IMR-90 (cell line): ENCODE data around the gene YES1.

Experiments used
- CHD1 ChIP-seq: IDR thresholded peaks from 2 replicates; pipeline ENCODE4 v1.6.1; 2012; ENCODE audit warnings: low read depth, low read length, improper control_type of control experiment
- FOS ChIP-seq: fragments of 150-350 bp; IDR thresholded peaks from 2 replicates; pipeline ENCODE4 v1.6.1; 2016; ENCODE audit warnings: low read depth, low read length
- MAZ ChIP-seq: IDR thresholded peaks from 2 replicates; pipeline ENCODE4 v1.6.1; 2012; ENCODE audit warnings: low read depth, mild to moderate bottlenecking, low read length, improper control_type of control experiment, moderate library complexity, borderline replicate concordance
- MXI1 ChIP-seq: IDR thresholded peaks from 2 replicates; pipeline ENCODE4 v1.6.1; 2012; ENCODE audit warnings: low read depth, mild to moderate bottlenecking, low read length, moderate library complexity, borderline replicate concordance
- NFE2L2 ChIP-seq: fragments of 150-350 bp; IDR thresholded peaks from 2 replicates; pipeline ENCODE4 v1.6.1; 2016; ENCODE audit warnings: low read depth, mild to moderate bottlenecking, low read length
- POLR2A ChIP-seq: IDR thresholded peaks from 2 replicates; pipeline ENCODE4 v1.6.1; 2012; ENCODE audit warnings: mild to moderate bottlenecking, low read depth, low read length
- RAD21 ChIP-seq: IDR thresholded peaks from 2 replicates; pipeline ENCODE4 v1.6.1; 2012; ENCODE audit warnings: low read length, improper control_type of control experiment
- RCOR1 ChIP-seq: IDR thresholded peaks from 2 replicates; pipeline ENCODE4 v1.6.1; 2012; ENCODE audit warnings: mild to moderate bottlenecking, low read length, improper control_type of control experiment; ENCODE audit not compliant: insufficient replicate concordance
- RFX5 ChIP-seq: IDR thresholded peaks from 2 replicates; pipeline ENCODE4 v1.8.0; 2012; ENCODE audit warnings: low read depth, mild to moderate bottlenecking, low read length, moderate library complexity
- SMC3 ChIP-seq: fragments of 150-350 bp; IDR thresholded peaks from 2 replicates; pipeline ENCODE4 v1.6.1; 2016; ENCODE audit warnings: low read depth, mild to moderate bottlenecking, antibody characterized with exemption, low read length, moderate library complexity
- USF2 ChIP-seq: fragments of 150-350 bp; IDR thresholded peaks from 2 replicates; pipeline ENCODE4 v1.6.1; 2017; ENCODE audit warnings: mild to moderate bottlenecking, antibody characterized with exemption, low read length, low read depth
- TF ChIP-seq, protein P1 (sequence below): conservative IDR thresholded peaks from 2 replicates; pipeline ENCODE4 v1.5.1; 2012; ENCODE audit warnings: mild to moderate bottlenecking, low read depth, low read length, improper control_type of control experiment
- TF ChIP-seq, protein P2 (sequence below): fragments of 150-350 bp; IDR thresholded peaks from 2 replicates; pipeline ENCODE4 v1.6.1; 2016; ENCODE audit warnings: low read depth, mild to moderate bottlenecking, low read length, moderate library complexity, borderline replicate concordance

DNA sequence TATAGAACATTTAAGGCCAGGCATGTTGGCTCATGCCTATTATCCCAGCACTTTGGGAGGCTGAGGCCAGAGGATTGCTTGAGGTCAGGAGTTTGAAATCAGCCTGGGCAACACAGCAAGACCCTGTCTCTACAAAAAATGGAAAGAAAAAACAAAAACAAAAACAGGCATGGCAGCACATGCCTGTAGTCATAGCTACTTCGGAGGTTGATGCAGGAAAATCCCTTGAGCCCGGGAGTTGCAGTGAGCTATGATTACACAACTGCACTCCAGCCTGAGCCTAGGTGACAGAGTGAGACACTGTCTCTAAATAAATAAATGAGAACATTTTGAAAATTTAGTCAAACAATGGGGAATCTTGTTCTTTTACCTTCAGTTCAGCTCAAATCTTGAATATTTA, 12.1 kb upstream of the YES1 start:
- TF ChIP-seq, protein P1, sequence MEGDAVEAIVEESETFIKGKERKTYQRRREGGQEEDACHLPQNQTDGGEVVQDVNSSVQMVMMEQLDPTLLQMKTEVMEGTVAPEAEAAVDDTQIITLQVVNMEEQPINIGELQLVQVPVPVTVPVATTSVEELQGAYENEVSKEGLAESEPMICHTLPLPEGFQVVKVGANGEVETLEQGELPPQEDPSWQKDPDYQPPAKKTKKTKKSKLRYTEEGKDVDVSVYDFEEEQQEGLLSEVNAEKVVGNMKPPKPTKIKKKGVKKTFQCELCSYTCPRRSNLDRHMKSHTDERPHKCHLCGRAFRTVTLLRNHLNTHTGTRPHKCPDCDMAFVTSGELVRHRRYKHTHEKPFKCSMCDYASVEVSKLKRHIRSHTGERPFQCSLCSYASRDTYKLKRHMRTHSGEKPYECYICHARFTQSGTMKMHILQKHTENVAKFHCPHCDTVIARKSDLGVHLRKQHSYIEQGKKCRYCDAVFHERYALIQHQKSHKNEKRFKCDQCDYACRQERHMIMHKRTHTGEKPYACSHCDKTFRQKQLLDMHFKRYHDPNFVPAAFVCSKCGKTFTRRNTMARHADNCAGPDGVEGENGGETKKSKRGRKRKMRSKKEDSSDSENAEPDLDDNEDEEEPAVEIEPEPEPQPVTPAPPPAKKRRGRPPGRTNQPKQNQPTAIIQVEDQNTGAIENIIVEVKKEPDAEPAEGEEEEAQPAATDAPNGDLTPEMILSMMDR = no peak
- no peak for TF ChIP-seq USF2
- no peak for TF ChIP-seq POLR2A
- no peak for TF ChIP-seq FOS
- TF ChIP-seq RAD21 = no peak
- no peak for TF ChIP-seq MXI1
- no peak for TF ChIP-seq RCOR1
- TF ChIP-seq SMC3 = no peak
- no peak for TF ChIP-seq NFE2L2
- no peak for TF ChIP-seq MAZ
- no peak for TF ChIP-seq CHD1
- no peak for TF ChIP-seq RFX5
- TF ChIP-seq, protein P2, sequence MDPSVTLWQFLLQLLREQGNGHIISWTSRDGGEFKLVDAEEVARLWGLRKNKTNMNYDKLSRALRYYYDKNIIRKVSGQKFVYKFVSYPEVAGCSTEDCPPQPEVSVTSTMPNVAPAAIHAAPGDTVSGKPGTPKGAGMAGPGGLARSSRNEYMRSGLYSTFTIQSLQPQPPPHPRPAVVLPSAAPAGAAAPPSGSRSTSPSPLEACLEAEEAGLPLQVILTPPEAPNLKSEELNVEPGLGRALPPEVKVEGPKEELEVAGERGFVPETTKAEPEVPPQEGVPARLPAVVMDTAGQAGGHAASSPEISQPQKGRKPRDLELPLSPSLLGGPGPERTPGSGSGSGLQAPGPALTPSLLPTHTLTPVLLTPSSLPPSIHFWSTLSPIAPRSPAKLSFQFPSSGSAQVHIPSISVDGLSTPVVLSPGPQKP = no peak
